ENCODE measurements around the gene TRIM36.

Gene TRIM36

GRCh38 chr5:115160975-115161475 lies 8.7 kb downstream of the TRIM36 start:
- peak in 1 of 2 experiments; percentile 37 for DNase-seq

GRCh38 chr5:115151208-115151805 lies 18.4 kb downstream of the TRIM36 start:
- DNase-seq = no peak

GRCh38 chr5:115150512-115150911 lies 19.2 kb downstream of the TRIM36 start:
- DNase-seq = no peak

GRCh38 chr5:115147052-115147451 lies 22.7 kb downstream of the TRIM36 start:
- DNase-seq = no peak

- DNase-seq = no peak
Observed at GRCh38 chr5:115136294-115136693, 33.4 kb downstream of the TRIM36 start.

- DNase-seq = no peak
Observed at GRCh38 chr5:115132465-115132864, 37.2 kb downstream of the TRIM36 start.

- DNase-seq = no peak
Observed at GRCh38 chr5:115126303-115126702, 43.4 kb downstream of the TRIM36 start.

GRCh38 chr5:115124741-115125140 lies 45.0 kb downstream of the TRIM36 start:
- DNase-seq = peak in 1 of 2 experiments; percentile 5

GRCh38 chr5:115116001-115116400 lies 53.7 kb downstream of the TRIM36 start:
- no peak for DNase-seq

GRCh38 chr5:115109840-115110239 lies 59.9 kb downstream of the TRIM36 start:
- no peak for DNase-seq

- DNase-seq = no peak
Observed at GRCh38 chr5:115109356-115109755, 60.4 kb downstream of the TRIM36 start.

GRCh38 chr5:115100319-115100955 lies 69.3 kb downstream of the TRIM36 start:
- DNase-seq = no peak

GRCh38 chr5:115098041-115098702 lies 71.5 kb downstream of the TRIM36 start:
- DNase-seq = peak; percentile 22 to 39

- no peak for DNase-seq
Observed at GRCh38 chr5:115097236-115097635, 72.5 kb downstream of the TRIM36 start.

- DNase-seq = no peak
Observed at GRCh38 chr5:115096034-115096769, 73.5 kb downstream of the TRIM36 start.

GRCh38 chr5:115087951-115088350 lies 81.8 kb downstream of the TRIM36 start:
- no peak for DNase-seq

GRCh38 chr5:115086473-115086872 lies 83.2 kb downstream of the TRIM36 start:
- DNase-seq = no peak

- no peak for DNase-seq
Observed at GRCh38 chr5:115084246-115084793, 85.4 kb downstream of the TRIM36 start.

GRCh38 chr5:115079924-115080623 lies 89.6 kb downstream of the TRIM36 start:
- no peak for DNase-seq

All from NCI-H2081 (cell line).